K562 (cell line): Measurements from ENCODE around the gene METRNL.

Source experiments
- GABPA ChIP-seq: fragments of 200-800 bp; sonication (Bioruptor generic); conservative IDR thresholded peaks from 2 replicates; pipeline ENCODE4 v1.6.1; 2016; ENCODE audit warnings: low read depth, missing genetic modification characterization, missing compliant biosample characterization
- MTA3 ChIP-seq: fragments of 450-650 bp; formaldehyde crosslinking; IDR thresholded peaks from 2 replicates; pipeline ENCODE4 v1.6.1; 2017; ENCODE audit warnings: mild to moderate bottlenecking, borderline replicate concordance
- NCOA1 ChIP-seq: fragments of 450-650 bp; IDR thresholded peaks from 2 replicates; pipeline ENCODE4 v1.6.1; 2016; ENCODE audit warnings: low read depth
- NCOA2 ChIP-seq, 2 experiments: fragments of 450-650 bp; IDR thresholded peaks; 2 replicates each; pipeline ENCODE4 v1.6.1; 2018; ENCODE audit warnings: mild to moderate bottlenecking in 2 of 2, moderate library complexity in 1 of 2; ENCODE audit not compliant: partially characterized antibody in 2 of 2
- POLR2A ChIP-seq: fragments of 450-650 bp; conservative IDR thresholded peaks from 2 replicates; pipeline ENCODE4 v1.6.1; 2016
- SP1 ChIP-seq: sonication (generic); formaldehyde crosslinking; IDR thresholded peaks from 2 replicates; pipeline ENCODE4 v1.8.1; 2022; ENCODE audit warnings: mild to moderate bottlenecking, missing genetic modification reagents
- TEAD1 ChIP-seq, 2 experiments: fragments of 450-650 bp in 1 of 2; sonication (generic) in 1 of 2; formaldehyde crosslinking; IDR thresholded peaks; 2 replicates each; pipeline versions ENCODE4 v1.4.0 to v1.8.0; 2020 to 2022; ENCODE audit warnings: mild to moderate bottlenecking in 2 of 2, missing genetic modification reagents in 1 of 2
- TF ChIP-seq, protein P1 (sequence below), 3 experiments: IDR thresholded peaks in 2 of 3; conservative IDR thresholded peaks in 1 of 3; 2 replicates each; pipeline ENCODE4 v1.5.1; 2011 to 2012; ENCODE audit warnings: low read length in 3 of 3, mild to moderate bottlenecking in 3 of 3, control low read depth in 2 of 3, improper control_type of control experiment in 1 of 3, inconsistent platforms in 1 of 3, low read depth in 1 of 3, mixed read lengths in 1 of 3, moderate library complexity in 1 of 3; ENCODE audit not compliant: insufficient read depth in 2 of 3
- TF ChIP-seq, protein P2 (sequence below): sonication (generic); formaldehyde crosslinking; IDR thresholded peaks from 2 replicates; pipeline ENCODE4 v1.8.1; 2022; ENCODE audit warnings: missing genetic modification reagents

DNA sequence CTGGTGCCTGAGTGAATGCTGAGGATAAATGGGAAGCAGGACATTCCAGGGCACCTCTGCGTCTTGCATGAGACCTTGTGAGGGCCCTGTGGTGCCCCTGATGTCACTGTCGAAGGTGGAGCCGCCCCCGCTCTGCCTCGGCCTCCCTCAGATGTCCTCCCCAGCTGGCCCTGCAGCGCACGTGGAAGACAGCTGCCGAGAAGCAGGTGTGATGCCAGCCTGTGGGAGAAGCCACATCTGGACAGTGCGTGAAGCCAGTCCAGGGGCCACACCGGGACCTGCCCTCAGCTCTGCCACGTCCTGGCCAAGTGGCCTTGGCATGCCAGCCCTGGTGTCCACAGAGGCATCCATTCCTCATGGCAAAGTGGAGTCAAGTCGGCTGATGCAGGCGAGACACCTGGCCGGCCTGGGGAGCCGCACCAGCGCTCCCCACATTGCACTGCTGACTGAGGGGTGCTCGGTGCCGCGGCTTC, 21.6 kb upstream of the METRNL start:
- TF ChIP-seq, protein P1, sequence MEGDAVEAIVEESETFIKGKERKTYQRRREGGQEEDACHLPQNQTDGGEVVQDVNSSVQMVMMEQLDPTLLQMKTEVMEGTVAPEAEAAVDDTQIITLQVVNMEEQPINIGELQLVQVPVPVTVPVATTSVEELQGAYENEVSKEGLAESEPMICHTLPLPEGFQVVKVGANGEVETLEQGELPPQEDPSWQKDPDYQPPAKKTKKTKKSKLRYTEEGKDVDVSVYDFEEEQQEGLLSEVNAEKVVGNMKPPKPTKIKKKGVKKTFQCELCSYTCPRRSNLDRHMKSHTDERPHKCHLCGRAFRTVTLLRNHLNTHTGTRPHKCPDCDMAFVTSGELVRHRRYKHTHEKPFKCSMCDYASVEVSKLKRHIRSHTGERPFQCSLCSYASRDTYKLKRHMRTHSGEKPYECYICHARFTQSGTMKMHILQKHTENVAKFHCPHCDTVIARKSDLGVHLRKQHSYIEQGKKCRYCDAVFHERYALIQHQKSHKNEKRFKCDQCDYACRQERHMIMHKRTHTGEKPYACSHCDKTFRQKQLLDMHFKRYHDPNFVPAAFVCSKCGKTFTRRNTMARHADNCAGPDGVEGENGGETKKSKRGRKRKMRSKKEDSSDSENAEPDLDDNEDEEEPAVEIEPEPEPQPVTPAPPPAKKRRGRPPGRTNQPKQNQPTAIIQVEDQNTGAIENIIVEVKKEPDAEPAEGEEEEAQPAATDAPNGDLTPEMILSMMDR (IDR thresholded peaks at IDR 0.05 in 2 of 3, conservative IDR thresholded peaks at IDR 0.05 in 1 of 3; ENCODE audit: insufficient read depth in 2 of 3, low read depth in 1 of 3, low read length in 3 of 3), result no peak
- TF ChIP-seq SP1 (CRISPR knock-in tag) (no peak), TEAD1 (CRISPR knock-in tag; IDR thresholded peaks at IDR 0.05) (no peak), MTA3 (no peak), POLR2A (no peak), NCOA1 (no peak), NCOA2 (IDR thresholded peaks at IDR 0.05; ENCODE audit: partially characterized antibody in 2 of 2) (no peak), GABPA (tag) (no peak)
- TF ChIP-seq, protein P2, sequence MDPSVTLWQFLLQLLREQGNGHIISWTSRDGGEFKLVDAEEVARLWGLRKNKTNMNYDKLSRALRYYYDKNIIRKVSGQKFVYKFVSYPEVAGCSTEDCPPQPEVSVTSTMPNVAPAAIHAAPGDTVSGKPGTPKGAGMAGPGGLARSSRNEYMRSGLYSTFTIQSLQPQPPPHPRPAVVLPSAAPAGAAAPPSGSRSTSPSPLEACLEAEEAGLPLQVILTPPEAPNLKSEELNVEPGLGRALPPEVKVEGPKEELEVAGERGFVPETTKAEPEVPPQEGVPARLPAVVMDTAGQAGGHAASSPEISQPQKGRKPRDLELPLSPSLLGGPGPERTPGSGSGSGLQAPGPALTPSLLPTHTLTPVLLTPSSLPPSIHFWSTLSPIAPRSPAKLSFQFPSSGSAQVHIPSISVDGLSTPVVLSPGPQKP (CRISPR knock-in tag), result no peak
